Neural progenitor cell (in vitro differentiated cells): ENCODE data around the gene ATP11A. TPM values are rescaled to one million over a fixed set of nuclear protein-coding genes. Genes with fewer than 3 reads are reported as not detected.

Experiments
- DNase-seq: peaks from one replicate; pipeline ENCODE4 v3.0.0-alpha.2; 2016; ENCODE audit warnings: low spot score
- H2AFZ ChIP-seq: fragments of 200-600 bp; sonication (generic); replicated peaks from 2 replicates; pipeline ENCODE4 v1.6.1; 2016; ENCODE audit warnings: antibody characterized with exemption
- H3F3A ChIP-seq: fragments of 200-600 bp; sonication (generic); 2 replicates; pipeline ENCODE4 v1.6.1; 2016; ENCODE audit warnings: antibody characterized with exemption, low read depth
- H3K27ac ChIP-seq: fragments of 200-600 bp; sonication (generic); 2 replicates; pipeline ENCODE4 v1.5.1; 2016; ENCODE audit warnings: mild to moderate bottlenecking
- H3K27me3 ChIP-seq: fragments of 200-600 bp; sonication (generic); 2 replicates; pipeline ENCODE4 v1.6.1; 2016; ENCODE audit warnings: mild to moderate bottlenecking, moderate library complexity
- H3K36me3 ChIP-seq: fragments of 200-600 bp; sonication (generic); 2 replicates; pipeline ENCODE4 v1.5.1; 2016
- H3K4me1 ChIP-seq: fragments of 200-600 bp; sonication (generic); 2 replicates; pipeline ENCODE4 v1.6.1; 2016; ENCODE audit warnings: mixed run types
- H3K4me2 ChIP-seq: fragments of 200-600 bp; sonication (generic); 2 replicates; pipeline ENCODE4 v1.6.1; 2016
- H3K4me3 ChIP-seq: fragments of 200-600 bp; sonication (generic); 2 replicates; pipeline ENCODE4 v1.5.1; 2016
- H3K79me2 ChIP-seq: fragments of 200-600 bp; sonication (generic); 2 replicates; pipeline ENCODE4 v1.6.1; 2016; ENCODE audit warnings: low read depth
- H3K9ac ChIP-seq: fragments of 200-600 bp; sonication (generic); 2 replicates; pipeline ENCODE4 v1.6.1; 2016
- H3K9me3 ChIP-seq: fragments of 200-600 bp; sonication (generic); 2 replicates; pipeline ENCODE4 v1.5.1; 2016; ENCODE audit warnings: low read depth
- H4K20me1 ChIP-seq: fragments of 200-600 bp; sonication (generic); 2 replicates; pipeline ENCODE4 v1.6.1; 2016; ENCODE audit warnings: low read depth
- H3K27ac Mint-ChIP-seq: 3 replicates; pipeline ENCODE4 v1.8.0; 2021; ENCODE audit warnings: mixed read lengths
- H3K27me3 Mint-ChIP-seq: 2 replicates; pipeline ENCODE4 v1.8.0; 2022; ENCODE audit warnings: low read depth, mild to moderate bottlenecking, inconsistent platforms, moderate library complexity, mixed read lengths; ENCODE audit not compliant: insufficient read depth
- H3K36me3 Mint-ChIP-seq: 3 replicates; pipeline ENCODE4 v1.8.0; 2021; ENCODE audit warnings: mixed read lengths
- H3K4me1 Mint-ChIP-seq: 3 replicates; pipeline ENCODE4 v1.8.0; 2021; ENCODE audit warnings: mixed read lengths
- H3K4me3 Mint-ChIP-seq: 3 replicates; pipeline ENCODE4 v1.8.0; 2021; ENCODE audit warnings: mild to moderate bottlenecking, moderate library complexity, mixed read lengths
- H3K9me3 Mint-ChIP-seq: 3 replicates; pipeline ENCODE4 v1.8.0; 2020; ENCODE audit warnings: mixed read lengths
- EZH2 ChIP-seq: fragments of 200-600 bp; sonication (generic); IDR thresholded peaks from 2 replicates; pipeline ENCODE4 v1.6.1; 2017; ENCODE audit warnings: antibody characterized with exemption, mild to moderate bottlenecking, moderate library complexity
- EZH2phosphoT487 ChIP-seq: fragments of 200-600 bp; sonication (generic); IDR thresholded peaks from 2 replicates; pipeline ENCODE4 v1.6.1; 2017; ENCODE audit warnings: antibody characterized with exemption
- total RNA-seq: library from RNA; depleted of rRNA; stranded (reverse); fragments of >200 nt; gene quantifications from 2 replicates; pipeline ENCODE4 v1.2.3, GENCODE V29; 2015; ENCODE audit warnings: low replicate concordance
- TF ChIP-seq, protein P1 (sequence below): fragments of 200-600 bp; sonication (generic); IDR thresholded peaks from 2 replicates; pipeline ENCODE4 v1.5.1; 2017; ENCODE audit warnings: antibody characterized with exemption, mild to moderate bottlenecking

ATP11A gene
- total RNA-seq, 1 donor from 2014 or later: 12.6 TPM

DNA sequence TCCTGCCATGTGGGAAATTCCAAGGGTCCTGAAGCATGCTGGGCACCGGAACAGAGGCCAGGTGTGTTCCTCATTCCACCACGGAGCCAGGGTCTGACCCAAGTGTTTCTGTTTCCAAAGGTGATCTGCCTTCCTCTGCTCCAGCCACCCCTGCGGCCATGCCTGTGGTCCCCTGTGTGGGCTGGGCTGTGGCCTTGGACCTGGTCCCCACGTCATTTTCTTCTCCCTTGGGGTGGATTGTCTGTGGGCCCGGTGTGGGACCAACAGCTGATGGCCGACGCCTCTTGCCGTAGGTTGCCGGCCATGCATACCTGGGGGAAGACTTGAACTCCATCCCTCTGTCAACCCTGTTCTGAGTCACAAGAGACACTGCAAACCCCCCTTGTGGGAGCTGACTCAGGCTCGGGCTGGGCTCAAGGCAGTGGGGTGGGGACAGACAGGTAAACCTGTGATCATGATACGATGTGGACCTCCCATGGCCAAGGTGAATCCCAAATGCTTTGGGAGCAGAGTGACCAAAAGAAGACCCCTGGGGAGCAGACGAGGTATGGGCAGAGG is 35.0 kb downstream of the ATP11A start:
- Histone ChIP-seq H3K9me3 (no peaks in the 10 kb centered on the region), H3K4me3 (no peak overlapping the region), H4K20me1 (peaks cover 52% of the 10 kb centered on the region), H3K4me2 (no peak overlapping the region), H3K4me1 (peaks cover 23% of the 10 kb centered on the region), H3K27ac (no peak overlapping the region), H3K79me2 (peaks cover 42% of the 10 kb centered on the region), H3K36me3 (no peaks in the 10 kb centered on the region), H2AFZ (no peak overlapping the region), H3F3A (peaks cover 6% of the 10 kb centered on the region), H3K9ac (no peak overlapping the region), H3K27me3 (no peaks in the 10 kb centered on the region)
- H3K4me3 Mint-ChIP-seq: peak overlapping the region; percentile 27
- H3K36me3 Mint-ChIP-seq: peaks cover 12% of the 10 kb centered on the region
- H3K9me3 Mint-ChIP-seq: peaks cover 4% of the 10 kb centered on the region
- no peak for TF ChIP-seq EZH2
- TF ChIP-seq, protein P1, sequence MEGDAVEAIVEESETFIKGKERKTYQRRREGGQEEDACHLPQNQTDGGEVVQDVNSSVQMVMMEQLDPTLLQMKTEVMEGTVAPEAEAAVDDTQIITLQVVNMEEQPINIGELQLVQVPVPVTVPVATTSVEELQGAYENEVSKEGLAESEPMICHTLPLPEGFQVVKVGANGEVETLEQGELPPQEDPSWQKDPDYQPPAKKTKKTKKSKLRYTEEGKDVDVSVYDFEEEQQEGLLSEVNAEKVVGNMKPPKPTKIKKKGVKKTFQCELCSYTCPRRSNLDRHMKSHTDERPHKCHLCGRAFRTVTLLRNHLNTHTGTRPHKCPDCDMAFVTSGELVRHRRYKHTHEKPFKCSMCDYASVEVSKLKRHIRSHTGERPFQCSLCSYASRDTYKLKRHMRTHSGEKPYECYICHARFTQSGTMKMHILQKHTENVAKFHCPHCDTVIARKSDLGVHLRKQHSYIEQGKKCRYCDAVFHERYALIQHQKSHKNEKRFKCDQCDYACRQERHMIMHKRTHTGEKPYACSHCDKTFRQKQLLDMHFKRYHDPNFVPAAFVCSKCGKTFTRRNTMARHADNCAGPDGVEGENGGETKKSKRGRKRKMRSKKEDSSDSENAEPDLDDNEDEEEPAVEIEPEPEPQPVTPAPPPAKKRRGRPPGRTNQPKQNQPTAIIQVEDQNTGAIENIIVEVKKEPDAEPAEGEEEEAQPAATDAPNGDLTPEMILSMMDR: no peak
- TF ChIP-seq EZH2phosphoT487: no peak
- peaks cover 34% of the 10 kb centered on the region for H3K4me1 Mint-ChIP-seq
- DNase-seq: no peak
- H3K27ac Mint-ChIP-seq: no peak overlapping the region
- H3K27me3 Mint-ChIP-seq: peaks cover 2% of the 10 kb centered on the region

DNA sequence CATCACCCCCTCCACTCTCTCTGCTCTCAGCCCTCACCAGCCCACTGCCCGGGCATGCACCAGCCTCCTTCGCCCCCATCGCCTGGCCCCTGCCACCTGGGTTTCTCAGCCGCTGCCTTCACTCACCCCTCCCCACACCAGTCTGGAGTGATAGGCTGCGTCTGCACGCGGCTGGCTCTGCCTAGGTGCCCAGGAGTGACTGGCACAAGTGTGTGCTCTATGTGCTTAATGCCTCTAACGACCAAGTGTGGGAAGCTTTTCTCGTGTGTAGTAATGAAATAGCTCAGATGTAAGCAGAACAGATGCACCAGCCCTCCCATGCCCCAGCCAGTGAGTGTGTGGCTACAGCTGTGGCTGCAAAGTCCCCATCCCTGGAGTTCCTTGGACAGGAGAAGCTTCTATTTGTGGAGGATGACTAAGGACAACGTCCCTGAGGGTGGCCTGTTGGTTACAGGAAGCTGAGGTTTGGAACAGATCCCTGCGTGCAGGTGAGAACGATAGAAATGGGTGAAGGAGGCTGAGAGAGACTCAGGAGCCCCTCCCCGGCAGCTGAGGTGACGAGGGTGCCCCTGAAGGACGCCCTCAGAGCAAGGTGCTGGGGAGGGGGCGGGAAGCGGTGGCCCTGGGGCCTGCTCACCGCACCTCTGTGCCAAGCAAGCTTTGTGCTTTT is 35.6 kb downstream of the ATP11A start:
- H2AFZ ChIP-seq: no peak overlapping the region
- Mint-ChIP-seq H3K9me3 (no peaks in the 10 kb centered on the region), H3K27ac (no peak overlapping the region), H3K4me1 (peaks cover 34% of the 10 kb centered on the region), H3K36me3 (peaks cover 8% of the 10 kb centered on the region), H3K27me3 (peaks cover 2% of the 10 kb centered on the region), H3K4me3 (no peak overlapping the region)
- no peak overlapping the region for H3K9ac ChIP-seq
- H3K79me2 ChIP-seq: peaks cover 48% of the 10 kb centered on the region
- H3K9me3 ChIP-seq: no peaks in the 10 kb centered on the region
- no peak for DNase-seq
- H3K4me2 ChIP-seq: peak overlapping the region; percentile 19
- peaks cover 6% of the 10 kb centered on the region for H3F3A ChIP-seq
- no peaks in the 10 kb centered on the region for H3K27me3 ChIP-seq
- no peak overlapping the region for H3K4me3 ChIP-seq
- H3K27ac ChIP-seq: no peak overlapping the region
- peaks cover 57% of the 10 kb centered on the region for H4K20me1 ChIP-seq
- no peak for TF ChIP-seq EZH2
- TF ChIP-seq, protein P1: no peak
- TF ChIP-seq EZH2phosphoT487: no peak
- H3K4me1 ChIP-seq: peaks cover 23% of the 10 kb centered on the region
- H3K36me3 ChIP-seq: no peaks in the 10 kb centered on the region

DNA sequence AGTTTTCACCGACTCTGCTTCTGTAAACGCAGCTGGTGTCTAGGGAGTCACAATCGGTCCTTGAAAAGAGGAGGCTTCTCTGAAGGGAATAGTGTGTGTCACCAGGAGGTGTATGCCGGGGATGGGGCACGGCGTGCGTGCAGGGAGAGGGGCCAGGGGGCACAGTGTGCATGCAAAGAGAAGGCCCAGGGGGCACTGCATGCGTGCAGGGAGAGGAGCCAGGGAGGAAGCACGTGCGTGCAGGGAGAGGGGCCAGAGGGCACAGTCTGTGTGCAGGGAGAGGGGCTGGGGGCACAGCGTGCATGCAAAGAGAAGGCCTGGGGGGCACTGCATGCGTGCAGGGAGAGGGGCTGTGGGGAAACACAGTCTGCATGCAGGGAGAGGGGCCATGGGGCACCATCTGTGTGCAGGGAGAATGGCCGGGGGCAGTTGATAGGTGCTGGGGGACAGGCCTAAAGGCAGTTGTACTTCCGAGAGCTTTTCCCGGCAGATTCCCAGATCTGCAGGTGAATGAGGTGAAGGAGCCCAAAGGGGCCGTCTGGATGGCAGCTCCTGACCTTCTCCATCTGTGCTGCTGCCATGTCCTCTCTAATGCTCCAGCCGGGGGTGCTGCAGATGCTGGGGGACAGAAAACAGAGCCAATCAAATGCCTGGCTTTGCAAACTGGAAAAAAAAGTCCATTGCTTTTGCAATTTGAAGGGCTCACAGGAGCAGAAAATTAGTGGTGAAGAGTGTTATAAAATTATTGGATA is 36.4 kb downstream of the ATP11A start:
- H3K4me2 ChIP-seq: peak overlapping the region; percentile 19
- DNase-seq: no peak
- H3K27ac Mint-ChIP-seq: no peak overlapping the region
- H3K4me1 Mint-ChIP-seq: peaks cover 36% of the 10 kb centered on the region
- H4K20me1 ChIP-seq: peaks cover 60% of the 10 kb centered on the region
- no peak overlapping the region for H3K4me3 ChIP-seq
- peaks cover 53% of the 10 kb centered on the region for H3K79me2 ChIP-seq
- TF ChIP-seq, protein P1: no peak
- TF ChIP-seq EZH2 (no peak), EZH2phosphoT487 (no peak)
- peaks cover 6% of the 10 kb centered on the region for H3F3A ChIP-seq
- no peak overlapping the region for H3K4me3 Mint-ChIP-seq
- H3K36me3 ChIP-seq: no peaks in the 10 kb centered on the region
- H3K27me3 ChIP-seq: no peaks in the 10 kb centered on the region
- no peaks in the 10 kb centered on the region for H3K9me3 Mint-ChIP-seq
- H3K27me3 Mint-ChIP-seq: peaks cover 2% of the 10 kb centered on the region
- no peaks in the 10 kb centered on the region for H3K9me3 ChIP-seq
- no peak overlapping the region for H2AFZ ChIP-seq
- peaks cover 8% of the 10 kb centered on the region for H3K36me3 Mint-ChIP-seq
- H3K27ac ChIP-seq: no peak overlapping the region
- H3K4me1 ChIP-seq: peaks cover 23% of the 10 kb centered on the region
- no peak overlapping the region for H3K9ac ChIP-seq
